OCI-LY3 (cell line): ENCODE data around the gene CDH4.

Experiments used
- H2AFZ ChIP-seq: fragments of 200-600, 300-600 bp; shearing (Covaris generic); 2 replicates; pipeline ENCODE4 v1.6.0; 2014; ENCODE audit warnings: antibody characterized with exemption, low read depth, low read length
- H3K27ac ChIP-seq: fragments of 200-600, 300-600 bp; sonication (generic); 2 replicates; pipeline ENCODE4 v1.5.1; 2014; ENCODE audit warnings: mild to moderate bottlenecking, low read length, moderate library complexity, mixed read lengths
- H3K27me3 ChIP-seq: fragments of 200-600, 300-600 bp; sonication (generic); 2 replicates; pipeline ENCODE4 v1.6.1; 2014; ENCODE audit warnings: low read depth, low read length, mixed read lengths
- H3K36me3 ChIP-seq: fragments of 200-600, 300-600 bp; sonication (generic); replicated peaks from 2 replicates; pipeline ENCODE3; 2014; ENCODE audit warnings: low read depth, low read length, mixed read lengths
- H3K4me1 ChIP-seq: fragments of 300-600, 200-600 bp; sonication (generic); 2 replicates; pipeline ENCODE4 v1.6.1; 2014; ENCODE audit warnings: low read length, mixed read lengths
- H3K4me2 ChIP-seq: fragments of 200-600, 300-600 bp; sonication (generic); 2 replicates; pipeline ENCODE4 v1.6.1; 2014; ENCODE audit warnings: low read length, mixed read lengths
- H3K4me3 ChIP-seq: fragments of 300-600, 200-600 bp; sonication (generic); 2 replicates; pipeline ENCODE4 v1.5.1; 2014; ENCODE audit warnings: antibody characterized with exemption, mild to moderate bottlenecking, low read length, moderate library complexity
- H3K79me2 ChIP-seq: fragments of 300-600, 200-600 bp; shearing (Covaris generic); 2 replicates; pipeline ENCODE4 v1.6.1; 2014; ENCODE audit warnings: mild to moderate bottlenecking, low read length, mixed read lengths
- H3K9ac ChIP-seq: fragments of 300-600, 200-600 bp; shearing (Covaris generic); 2 replicates; pipeline ENCODE4 v1.6.0; 2014; ENCODE audit warnings: mild to moderate bottlenecking, low read length, moderate library complexity
- H3K9me3 ChIP-seq: fragments of 200-600, 300-600 bp; shearing (Covaris generic); 2 replicates; pipeline ENCODE4 v1.6.1; 2014; ENCODE audit warnings: low read length, mixed read lengths; ENCODE audit not compliant: insufficient read depth
- H4K20me1 ChIP-seq: fragments of 200-600, 300-600 bp; sonication (generic); 2 replicates; pipeline ENCODE4 v1.6.1; 2016; ENCODE audit warnings: low read length, mixed read lengths; ENCODE audit not compliant: insufficient read depth
- CTCF ChIP-seq: fragments of 200-600, 300-600 bp; sonication (generic); IDR thresholded peaks from 2 replicates; pipeline ENCODE4 v1.5.1; 2014; ENCODE audit warnings: antibody characterized with exemption, low read length, low read depth
- EZH2phosphoT487 ChIP-seq: fragments of 200-600 bp; shearing (Covaris generic); IDR thresholded peaks from 2 replicates; pipeline ENCODE4 v1.6.1; 2018; ENCODE audit warnings: antibody characterized with exemption, mixed run types, low read depth

CDH4 gene

GRCh38 chr20:61429458-61430227, 177.6 kb downstream of the CDH4 start:
- H3K9ac ChIP-seq, result no peak overlapping the region
- H3K4me1 ChIP-seq, result no peaks in the 10 kb centered on the region
- H3K36me3 ChIP-seq, result no peaks in the 10 kb centered on the region
- H3K79me2 ChIP-seq, result no peaks in the 10 kb centered on the region
- TF ChIP-seq EZH2phosphoT487 (no peak), CTCF (no peak)
- H4K20me1 ChIP-seq, result no peaks in the 10 kb centered on the region
- no peaks in the 10 kb centered on the region for H3K27me3 ChIP-seq
- no peak overlapping the region for H3K4me3 ChIP-seq
- H2AFZ ChIP-seq, result no peak overlapping the region
- no peak overlapping the region for H3K27ac ChIP-seq
- H3K4me2 ChIP-seq, result no peak overlapping the region
- H3K9me3 ChIP-seq, result no peaks in the 10 kb centered on the region

- Histone ChIP-seq H2AFZ (no peak overlapping the region), H3K4me1 (no peaks in the 10 kb centered on the region), H3K9ac (no peak overlapping the region), H3K9me3 (no peaks in the 10 kb centered on the region), H3K79me2 (no peaks in the 10 kb centered on the region), H3K4me3 (no peak overlapping the region), H3K27ac (no peak overlapping the region), H4K20me1 (no peaks in the 10 kb centered on the region), H3K36me3 (no peaks in the 10 kb centered on the region), H3K4me2 (no peak overlapping the region), H3K27me3 (no peaks in the 10 kb centered on the region)
- no peak for TF ChIP-seq EZH2phosphoT487
- TF ChIP-seq CTCF, result no peak
Measured at GRCh38 chr20:61430228-61430624, 178.2 kb downstream of the CDH4 start.

- H3K27ac ChIP-seq, result no peak overlapping the region
- H3K4me1 ChIP-seq, result no peaks in the 10 kb centered on the region
- H3K27me3 ChIP-seq, result no peaks in the 10 kb centered on the region
- no peaks in the 10 kb centered on the region for H4K20me1 ChIP-seq
- H2AFZ ChIP-seq, result no peak overlapping the region
- TF ChIP-seq CTCF, result no peak
- TF ChIP-seq EZH2phosphoT487, result no peak
- H3K9ac ChIP-seq, result no peak overlapping the region
- H3K4me3 ChIP-seq, result no peak overlapping the region
- H3K4me2 ChIP-seq, result no peak overlapping the region
- H3K36me3 ChIP-seq, result no peaks in the 10 kb centered on the region
- H3K9me3 ChIP-seq, result no peaks in the 10 kb centered on the region
- no peaks in the 10 kb centered on the region for H3K79me2 ChIP-seq
Measured at GRCh38 chr20:61433176-61433575, 181.1 kb downstream of the CDH4 start.

GRCh38 chr20:61433816-61434215, 181.8 kb downstream of the CDH4 start:
- no peak overlapping the region for H3K9ac ChIP-seq
- H3K4me1 ChIP-seq, result no peaks in the 10 kb centered on the region
- no peaks in the 10 kb centered on the region for H3K36me3 ChIP-seq
- H3K27me3 ChIP-seq, result no peaks in the 10 kb centered on the region
- H3K79me2 ChIP-seq, result no peaks in the 10 kb centered on the region
- no peaks in the 10 kb centered on the region for H3K9me3 ChIP-seq
- no peak overlapping the region for H3K4me3 ChIP-seq
- TF ChIP-seq EZH2phosphoT487, result no peak
- no peak for TF ChIP-seq CTCF
- H2AFZ ChIP-seq, result no peak overlapping the region
- no peak overlapping the region for H3K27ac ChIP-seq
- H4K20me1 ChIP-seq, result no peaks in the 10 kb centered on the region
- no peak overlapping the region for H3K4me2 ChIP-seq
